OCI-LY3 (cell line): ENCODE measurements around the gene ZNF77.
A peak's percentile ranks its signal among the peaks of the same experiment; 100 is the strongest.

Experiments used
- H2AFZ ChIP-seq: fragments of 200-600, 300-600 bp; shearing (Covaris generic); 2 replicates; pipeline ENCODE4 v1.6.0; 2014; ENCODE audit warnings: antibody characterized with exemption, low read depth, low read length
- H3K27ac ChIP-seq: fragments of 200-600, 300-600 bp; sonication (generic); 2 replicates; pipeline ENCODE4 v1.5.1; 2014; ENCODE audit warnings: mild to moderate bottlenecking, low read length, moderate library complexity, mixed read lengths
- H3K27me3 ChIP-seq: fragments of 200-600, 300-600 bp; sonication (generic); 2 replicates; pipeline ENCODE4 v1.6.1; 2014; ENCODE audit warnings: low read depth, low read length, mixed read lengths
- H3K36me3 ChIP-seq: fragments of 200-600, 300-600 bp; sonication (generic); replicated peaks from 2 replicates; pipeline ENCODE3; 2014; ENCODE audit warnings: low read depth, low read length, mixed read lengths
- H3K4me1 ChIP-seq: fragments of 300-600, 200-600 bp; sonication (generic); 2 replicates; pipeline ENCODE4 v1.6.1; 2014; ENCODE audit warnings: low read length, mixed read lengths
- H3K4me2 ChIP-seq: fragments of 200-600, 300-600 bp; sonication (generic); 2 replicates; pipeline ENCODE4 v1.6.1; 2014; ENCODE audit warnings: low read length, mixed read lengths
- H3K4me3 ChIP-seq: fragments of 300-600, 200-600 bp; sonication (generic); 2 replicates; pipeline ENCODE4 v1.5.1; 2014; ENCODE audit warnings: antibody characterized with exemption, mild to moderate bottlenecking, low read length, moderate library complexity
- H3K79me2 ChIP-seq: fragments of 300-600, 200-600 bp; shearing (Covaris generic); 2 replicates; pipeline ENCODE4 v1.6.1; 2014; ENCODE audit warnings: mild to moderate bottlenecking, low read length, mixed read lengths
- H3K9ac ChIP-seq: fragments of 300-600, 200-600 bp; shearing (Covaris generic); 2 replicates; pipeline ENCODE4 v1.6.0; 2014; ENCODE audit warnings: mild to moderate bottlenecking, low read length, moderate library complexity
- H3K9me3 ChIP-seq: fragments of 200-600, 300-600 bp; shearing (Covaris generic); 2 replicates; pipeline ENCODE4 v1.6.1; 2014; ENCODE audit warnings: low read length, mixed read lengths; ENCODE audit not compliant: insufficient read depth
- H4K20me1 ChIP-seq: fragments of 200-600, 300-600 bp; sonication (generic); 2 replicates; pipeline ENCODE4 v1.6.1; 2016; ENCODE audit warnings: low read length, mixed read lengths; ENCODE audit not compliant: insufficient read depth
- EZH2phosphoT487 ChIP-seq: fragments of 200-600 bp; shearing (Covaris generic); IDR thresholded peaks from 2 replicates; pipeline ENCODE4 v1.6.1; 2018; ENCODE audit warnings: antibody characterized with exemption, mixed run types, low read depth
- TF ChIP-seq, protein P1 (sequence below): fragments of 200-600, 300-600 bp; sonication (generic); IDR thresholded peaks from 2 replicates; pipeline ENCODE4 v1.5.1; 2014; ENCODE audit warnings: antibody characterized with exemption, low read length, low read depth

Gene ZNF77

DNA sequence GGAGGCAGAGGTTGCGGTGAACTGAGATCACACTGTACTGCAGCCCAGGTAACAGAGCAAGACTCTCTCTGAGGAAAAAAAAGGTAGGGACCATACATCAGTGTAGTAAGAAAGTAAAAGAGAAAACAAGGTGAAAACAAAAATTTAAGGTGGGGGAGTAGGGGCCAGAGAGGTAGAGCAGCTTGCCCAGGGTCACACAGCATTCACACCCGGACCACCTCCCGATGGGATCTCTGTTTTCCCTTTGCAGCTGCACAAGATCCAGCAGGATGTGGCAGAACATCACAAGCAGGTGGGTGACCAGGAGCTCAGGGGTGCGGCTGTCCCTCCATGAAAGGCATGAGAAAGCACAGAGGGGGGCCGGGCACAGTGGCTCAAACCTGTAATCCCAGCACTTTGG lies 37.1 kb upstream of the ZNF77 start:
- Histone ChIP-seq H3K9me3 (no peaks in the 10 kb centered on the region), H4K20me1 (no peaks in the 10 kb centered on the region), H3K9ac (no peak overlapping the region), H3K4me3 (no peak overlapping the region), H3K27ac (no peak overlapping the region), H3K27me3 (no peaks in the 10 kb centered on the region), H2AFZ (no peak overlapping the region), H3K79me2 (no peaks in the 10 kb centered on the region), H3K4me1 (peaks cover 6% of the 10 kb centered on the region; the same call in 1 of the 2 replicates), H3K36me3 (no peaks in the 10 kb centered on the region), H3K4me2 (no peak overlapping the region)
- TF ChIP-seq, protein P1, sequence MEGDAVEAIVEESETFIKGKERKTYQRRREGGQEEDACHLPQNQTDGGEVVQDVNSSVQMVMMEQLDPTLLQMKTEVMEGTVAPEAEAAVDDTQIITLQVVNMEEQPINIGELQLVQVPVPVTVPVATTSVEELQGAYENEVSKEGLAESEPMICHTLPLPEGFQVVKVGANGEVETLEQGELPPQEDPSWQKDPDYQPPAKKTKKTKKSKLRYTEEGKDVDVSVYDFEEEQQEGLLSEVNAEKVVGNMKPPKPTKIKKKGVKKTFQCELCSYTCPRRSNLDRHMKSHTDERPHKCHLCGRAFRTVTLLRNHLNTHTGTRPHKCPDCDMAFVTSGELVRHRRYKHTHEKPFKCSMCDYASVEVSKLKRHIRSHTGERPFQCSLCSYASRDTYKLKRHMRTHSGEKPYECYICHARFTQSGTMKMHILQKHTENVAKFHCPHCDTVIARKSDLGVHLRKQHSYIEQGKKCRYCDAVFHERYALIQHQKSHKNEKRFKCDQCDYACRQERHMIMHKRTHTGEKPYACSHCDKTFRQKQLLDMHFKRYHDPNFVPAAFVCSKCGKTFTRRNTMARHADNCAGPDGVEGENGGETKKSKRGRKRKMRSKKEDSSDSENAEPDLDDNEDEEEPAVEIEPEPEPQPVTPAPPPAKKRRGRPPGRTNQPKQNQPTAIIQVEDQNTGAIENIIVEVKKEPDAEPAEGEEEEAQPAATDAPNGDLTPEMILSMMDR: no peak
- TF ChIP-seq EZH2phosphoT487: no peak

GRCh38 chr19:2978772-2979171 lies 34.0 kb upstream of the ZNF77 start:
- Histone ChIP-seq H3K4me3 (no peak overlapping the region), H3K27me3 (no peaks in the 10 kb centered on the region), H3K9me3 (no peaks in the 10 kb centered on the region), H3K4me1 (peaks cover 12% of the 10 kb centered on the region), H3K9ac (no peak overlapping the region), H2AFZ (no peak overlapping the region), H4K20me1 (no peaks in the 10 kb centered on the region), H3K4me2 (no peak overlapping the region), H3K79me2 (no peaks in the 10 kb centered on the region), H3K36me3 (no peaks in the 10 kb centered on the region), H3K27ac (no peak overlapping the region)
- TF ChIP-seq, protein P1: no peak
- TF ChIP-seq EZH2phosphoT487: no peak

- H3K27ac ChIP-seq: no peak overlapping the region
- no peak overlapping the region for H2AFZ ChIP-seq
- no peak for TF ChIP-seq EZH2phosphoT487
- TF ChIP-seq, protein P1: no peak
- H3K4me2 ChIP-seq: peak overlapping the region; percentile 83
- no peaks in the 10 kb centered on the region for H4K20me1 ChIP-seq
- H3K4me3 ChIP-seq: peak overlapping the region; percentile 78
- H3K9ac ChIP-seq: peak overlapping the region; percentile 47; the same call in 1 of the 2 replicates
- peaks cover 12% of the 10 kb centered on the region for H3K4me1 ChIP-seq
- no peaks in the 10 kb centered on the region for H3K79me2 ChIP-seq
- H3K9me3 ChIP-seq: no peaks in the 10 kb centered on the region
- H3K27me3 ChIP-seq: no peaks in the 10 kb centered on the region
- H3K36me3 ChIP-seq: no peaks in the 10 kb centered on the region
Observed at GRCh38 chr19:2978166-2978767, 33.5 kb upstream of the ZNF77 start.

DNA sequence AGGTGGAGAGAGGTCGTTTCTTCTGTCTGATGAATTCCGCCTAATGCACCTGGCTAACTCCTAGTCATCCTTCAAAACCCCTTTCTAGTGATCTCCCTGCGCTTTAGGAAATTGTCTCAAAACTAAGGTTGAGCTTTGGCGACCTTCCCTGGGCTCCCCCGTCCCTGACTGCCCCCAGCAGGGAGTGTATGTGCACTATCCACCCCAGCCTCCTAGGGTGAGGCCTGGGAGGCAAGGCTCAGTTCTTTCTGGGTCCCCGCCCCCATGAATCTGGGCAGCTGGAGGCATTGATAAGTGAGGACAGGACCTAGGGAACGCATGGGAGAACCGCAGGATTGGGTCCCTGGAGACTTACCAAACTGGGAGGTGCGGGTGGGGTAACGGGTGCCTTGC lies 33.0 kb upstream of the ZNF77 start:
- TF ChIP-seq EZH2phosphoT487: no peak
- TF ChIP-seq, protein P1: 0 out of 2 replicates have a peak, but pooled peaks have one; percentile 17
- H4K20me1 ChIP-seq: no peaks in the 10 kb centered on the region
- H3K4me3 ChIP-seq: peak overlapping the region; percentile 78
- no peaks in the 10 kb centered on the region for H3K9me3 ChIP-seq
- H3K79me2 ChIP-seq: no peaks in the 10 kb centered on the region
- H3K9ac ChIP-seq: peak overlapping the region; percentile 47
- peak overlapping the region; percentile 83 for H3K4me2 ChIP-seq
- H3K27ac ChIP-seq: no peak overlapping the region
- peaks cover 12% of the 10 kb centered on the region for H3K4me1 ChIP-seq
- H3K36me3 ChIP-seq: no peaks in the 10 kb centered on the region
- H3K27me3 ChIP-seq: no peaks in the 10 kb centered on the region
- H2AFZ ChIP-seq: peak overlapping the region; percentile 68; the same call in 1 of the 2 replicates
